ENCODE results near the gene FGF18. TPM values are rescaled to one million over a fixed set of nuclear protein-coding genes. Genes with fewer than 3 reads are reported as not detected.

FGF18 gene
- total and polyA plus RNA-seq, 12 donors = 0.14 to 1.5 (median 0.30) TPM

GRCh38 chr5:171420431-171421241, 1.2 kb downstream of the FGF18 start:
- H3K27me3 ChIP-seq = peaks cover 18% of the 10 kb centered on the region
- intact Hi-C loops (cut with DNase I) = loop anchor here (5.0 to 10.0 kb wide), 4 partner anchors 204 to 482 kb away; no protein-coding TSS in a partner anchor
- no peak overlapping the region for H3K27ac ChIP-seq
- no peaks in the 10 kb centered on the region for H3K9me3 ChIP-seq (replicated peaks in 1 of 3)
- H3K4me3 ChIP-seq = peak overlapping the region in 1 of 4 donors; percentile 43
- peak; percentile 50 to 83 (median 81) for DNase-seq
- 13 to 36% (median 18%) methylated on average over 10 to 65 of the region's 65 CpGs for whole genome bisulfite sequencing, 4 donors
- no peaks in the 10 kb centered on the region for H3K36me3 ChIP-seq (replicated peaks in 1 of 2)
- peaks cover 18 to 28% of the 10 kb centered on the region in 2 donors for H3K4me1 ChIP-seq (replicated peaks in 1 of 2)
- TF ChIP-seq CTCF (IDR thresholded peaks at IDR 0.05) (no peak), POLR2A (IDR thresholded peaks at IDR 0.05) (no peak)

DNA sequence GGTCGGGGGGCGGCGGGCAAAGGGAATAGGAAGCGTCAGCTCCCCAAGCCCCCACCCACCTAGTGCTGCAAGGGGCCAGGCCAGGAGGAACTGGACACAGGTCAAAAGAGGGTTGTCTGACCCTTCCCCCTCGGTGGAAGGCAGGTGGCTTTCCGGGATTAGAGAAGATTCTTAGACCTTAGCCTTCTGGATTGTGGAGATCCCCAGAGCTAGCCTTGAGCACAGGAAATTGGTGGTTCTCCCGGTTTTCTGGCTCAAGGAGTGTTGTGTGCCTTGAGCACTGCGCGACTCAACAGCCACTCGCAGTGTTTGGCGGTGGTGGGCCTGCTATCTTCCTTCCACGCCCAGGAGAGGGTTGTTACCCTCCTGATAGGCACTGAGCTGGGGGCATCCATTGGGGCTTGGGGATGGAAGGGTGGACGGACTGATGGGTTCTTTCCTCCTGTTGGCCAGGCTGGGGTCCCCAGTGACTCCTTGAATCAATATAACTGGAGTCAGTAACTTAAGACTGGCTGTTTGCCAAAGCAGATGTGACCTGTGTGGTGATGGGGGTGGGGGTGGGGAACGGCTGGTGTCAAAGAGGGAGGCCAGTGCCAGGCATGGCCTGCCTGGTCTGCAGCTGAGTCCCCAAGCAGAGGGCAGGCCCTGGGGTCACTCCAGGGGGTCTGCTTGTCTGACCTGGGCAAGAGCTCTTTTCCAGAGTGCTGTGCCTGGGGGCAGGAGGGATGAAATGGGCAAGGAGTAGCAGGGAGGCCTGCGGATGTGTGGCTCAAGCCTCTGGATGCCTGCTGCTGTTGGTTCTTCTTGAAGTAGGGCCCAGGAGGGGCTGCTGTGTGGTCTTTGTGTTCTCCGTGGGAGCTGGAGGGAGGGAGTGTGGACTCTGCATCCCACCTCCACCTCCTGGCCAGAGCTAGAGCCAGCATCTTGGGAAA, 2.1 kb downstream of the FGF18 start:
- intact Hi-C loops (cut with DNase I) = loop anchor here (5.0 to 10.0 kb wide), 4 partner anchors 203 to 481 kb away; no protein-coding TSS in a partner anchor
- WGBS, 4 donors = 54 to 68% (median 62%) methylated on average over 7 to 16 of the region's 16 CpGs
- H3K36me3 ChIP-seq (replicated peaks in 1 of 2) = no peaks in the 10 kb centered on the region
- peaks cover 18% of the 10 kb centered on the region for H3K27me3 ChIP-seq
- H3K4me3 ChIP-seq = no peak overlapping the region
- TF ChIP-seq POLR2A (IDR thresholded peaks at IDR 0.05) (no peak), CTCF (IDR thresholded peaks at IDR 0.05) (no peak)
- H3K27ac ChIP-seq = no peak overlapping the region
- H3K4me1 ChIP-seq (replicated peaks in 1 of 2) = peaks cover 18 to 28% of the 10 kb centered on the region in 2 donors
- peak in 2 of 7 donors; percentile 14 to 35 for DNase-seq
- H3K9me3 ChIP-seq (replicated peaks in 1 of 3) = no peaks in the 10 kb centered on the region

- H3K36me3 ChIP-seq (replicated peaks in 1 of 2) = no peaks in the 10 kb centered on the region
- no peak overlapping the region for H3K27ac ChIP-seq
- WGBS, 4 donors = 89 to 96% (median 93%) methylated on average over 2 of the region's 2 CpGs
- H3K27me3 ChIP-seq = peaks cover 18% of the 10 kb centered on the region
- intact Hi-C loops (cut with DNase I) = loop anchor here (5.0 to 10.0 kb wide), 4 partner anchors 202 to 480 kb away; no protein-coding TSS in a partner anchor
- peaks cover 18 to 28% of the 10 kb centered on the region in 2 donors for H3K4me1 ChIP-seq (replicated peaks in 1 of 2)
- DNase-seq = peak in 1 of 7 donors; percentile 18
- H3K9me3 ChIP-seq (replicated peaks in 1 of 3) = no peaks in the 10 kb centered on the region
- TF ChIP-seq CTCF (IDR thresholded peaks at IDR 0.05) (no peak), POLR2A (IDR thresholded peaks at IDR 0.05) (no peak)
- H3K4me3 ChIP-seq = no peak overlapping the region
These were observed 3.0 kb downstream of the FGF18 start for GRCh38 chr5:171422495-171422894.
